ENCODE data around the gene ITGA1.

ITGA1 gene

DNA sequence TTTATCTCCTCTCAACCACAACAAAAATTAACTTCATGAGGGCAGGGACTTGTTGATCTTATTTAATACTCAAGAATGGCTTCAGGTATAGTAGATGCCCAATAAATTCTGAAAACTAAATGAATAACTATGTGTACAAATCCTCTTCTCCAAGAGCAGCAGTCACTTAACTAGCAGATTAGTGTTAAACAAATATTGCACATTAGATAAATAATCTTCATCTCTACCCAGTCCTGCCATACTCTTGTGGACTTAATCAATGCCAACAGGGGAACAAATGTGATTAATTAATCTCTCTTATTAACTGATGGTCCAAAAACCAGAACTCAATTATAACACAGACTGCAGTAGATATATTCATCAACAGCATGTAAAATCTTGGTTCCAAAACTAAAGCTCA lies 15.0 kb upstream of the ITGA1 start:
- DNase-seq (ENCODE audit: low spot score), result no peak

DNA sequence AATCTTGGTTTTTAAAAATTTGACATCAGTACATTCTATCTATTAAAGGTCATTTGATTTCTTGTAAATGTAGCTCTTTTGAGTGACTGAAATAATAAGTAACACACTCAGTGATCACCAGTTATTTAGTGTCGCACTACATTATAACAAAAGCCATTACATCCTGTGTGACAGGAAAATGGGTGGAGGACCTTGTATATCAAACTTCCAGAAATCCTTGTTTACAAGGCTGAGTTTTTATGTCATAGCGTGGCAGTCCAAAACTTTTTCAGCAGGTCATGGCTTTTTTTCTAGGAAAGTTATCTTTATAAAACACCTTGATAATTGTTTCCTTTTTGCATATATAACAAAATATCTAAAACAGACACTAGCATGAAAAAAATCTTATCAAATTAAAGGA lies 14.4 kb upstream of the ITGA1 start:
- no peak for DNase-seq (ENCODE audit: low spot score)

DNA sequence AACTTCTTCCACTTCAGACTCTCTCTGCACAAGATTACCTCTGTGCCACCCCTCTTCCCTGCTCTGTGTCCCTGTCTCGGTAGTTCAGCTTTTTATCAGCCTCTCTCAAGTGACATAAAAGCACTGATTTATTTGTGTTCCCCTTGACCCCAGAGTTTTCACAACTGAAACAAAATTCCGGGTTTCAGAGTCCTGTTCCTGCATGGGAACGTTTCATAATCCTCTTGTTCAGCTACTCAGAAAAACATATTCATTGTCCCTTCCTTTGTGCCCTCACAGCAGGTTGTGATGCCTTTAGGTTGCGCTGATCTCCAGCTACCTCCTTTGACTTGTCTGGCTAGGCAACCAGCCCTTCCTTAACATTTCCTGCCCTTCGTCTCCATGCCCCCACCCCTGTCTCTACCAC lies 13.7 kb upstream of the ITGA1 start:
- no peak for DNase-seq (ENCODE audit: low spot score)

DNA sequence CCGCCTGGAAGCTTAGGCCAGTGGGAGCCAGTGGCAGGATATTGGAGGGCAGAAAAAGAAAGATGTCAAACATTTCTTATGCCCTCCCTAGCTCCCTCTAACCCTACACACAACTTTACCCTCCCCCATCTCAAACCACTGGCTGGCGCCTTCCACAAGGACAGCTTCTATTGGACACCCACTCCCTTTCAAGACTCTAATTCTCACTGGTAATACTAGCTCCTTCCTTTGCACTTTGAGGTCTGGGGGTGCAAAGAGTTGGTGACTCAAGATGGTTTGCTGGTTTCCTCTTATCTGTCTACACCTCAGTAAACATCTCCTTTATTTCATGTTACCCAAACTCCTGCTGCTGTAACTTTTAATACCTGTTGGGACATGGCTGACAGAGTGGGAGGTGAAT lies 11.6 kb upstream of the ITGA1 start:
- DNase-seq (ENCODE audit: low spot score), result no peak

DNA sequence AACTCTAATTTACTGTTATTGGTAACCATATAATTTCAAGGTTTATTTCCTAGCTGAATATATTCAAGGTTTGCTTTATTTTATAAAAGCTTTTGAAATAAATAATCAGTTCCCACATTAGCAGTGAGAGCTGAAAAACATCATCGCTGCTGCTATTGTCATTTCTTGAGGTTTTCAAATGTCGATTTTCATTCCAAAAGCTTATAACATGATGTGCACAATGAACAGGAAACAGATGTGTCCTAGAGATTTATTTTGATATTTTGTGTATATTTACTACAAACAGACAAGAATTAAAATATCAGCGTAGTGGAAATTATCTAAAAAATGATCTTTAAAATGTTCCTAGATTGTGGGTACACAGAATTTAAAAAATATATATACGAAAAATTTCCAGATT lies 10.5 kb upstream of the ITGA1 start:
- no peak for DNase-seq (ENCODE audit: low spot score)

- no peak for DNase-seq (ENCODE audit: low spot score)
Measured at GRCh38 chr5:52778781-52779180, 8.9 kb upstream of the ITGA1 start.

DNA sequence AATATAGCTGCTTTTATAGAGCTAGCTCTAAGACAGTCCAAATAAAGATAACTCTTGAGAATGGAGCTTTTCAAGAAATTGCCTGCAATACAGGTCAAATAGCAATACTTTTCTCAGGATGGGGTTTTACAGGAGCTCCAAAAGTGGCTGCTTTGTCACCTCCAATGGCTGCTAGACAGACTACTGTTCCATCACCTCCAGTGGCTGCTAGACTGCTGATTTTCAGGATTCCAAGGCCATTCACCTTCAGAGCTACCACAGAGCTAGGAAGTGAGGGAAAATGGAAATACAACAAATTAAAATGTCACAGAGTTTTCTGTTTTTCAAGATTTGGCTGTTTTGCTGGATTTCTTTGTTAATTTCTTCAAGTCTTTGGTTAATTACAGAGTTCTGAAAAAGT lies 8.5 kb upstream of the ITGA1 start:
- no peak for DNase-seq (ENCODE audit: low spot score)

DNA sequence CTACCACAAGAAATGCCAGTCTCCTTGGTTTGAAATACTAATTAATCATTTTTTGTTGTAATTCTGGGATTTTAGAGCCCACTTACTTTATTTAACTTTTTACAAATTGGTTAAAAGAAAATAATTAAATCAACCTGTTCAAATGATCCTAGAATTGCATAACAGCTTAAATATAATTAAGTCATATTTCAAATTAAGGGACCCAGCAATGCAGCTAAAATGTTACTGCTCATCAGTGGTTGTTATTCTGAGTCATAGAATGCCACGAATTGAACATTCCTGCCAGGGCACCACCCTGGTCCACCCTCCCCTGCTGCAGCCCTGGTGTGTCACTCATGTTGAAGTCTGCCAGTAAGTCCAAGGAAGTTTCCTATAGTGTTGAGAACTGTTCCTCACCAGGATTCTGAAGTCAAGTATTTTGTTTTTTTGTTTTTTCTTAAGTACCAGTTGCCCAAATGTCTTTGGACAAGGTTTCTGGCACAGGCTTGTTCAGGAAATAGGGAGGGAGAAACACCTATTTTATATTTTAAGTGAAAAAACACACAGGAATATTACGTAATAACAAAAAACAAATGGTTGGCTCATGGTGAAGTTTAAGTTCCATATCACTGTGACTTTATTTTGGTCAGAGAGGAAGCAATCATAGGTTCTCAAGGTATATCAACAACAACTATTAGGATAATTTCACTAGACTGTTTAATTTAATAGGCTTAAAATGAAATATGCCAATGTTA lies 4.3 kb upstream of the ITGA1 start:
- no peak for DNase-seq (ENCODE audit: low spot score)

DNA sequence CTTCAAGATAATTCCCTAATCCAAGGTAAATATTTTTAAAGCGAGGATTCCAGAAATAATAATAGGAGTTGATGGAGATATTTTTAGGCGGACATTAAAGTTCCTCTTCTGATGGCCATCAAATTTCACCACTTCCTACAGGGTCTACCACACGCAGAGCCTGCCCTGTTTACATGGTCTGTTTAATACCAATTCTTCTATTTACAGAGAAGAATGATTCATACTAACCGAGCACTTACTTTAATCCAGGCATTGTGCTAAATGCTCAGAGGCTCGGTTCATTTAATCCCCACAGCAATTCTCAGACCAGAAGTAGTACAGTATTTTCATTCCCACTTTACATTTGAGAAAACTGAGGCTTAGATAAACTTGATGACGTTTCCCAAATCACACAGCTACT lies 3.0 kb upstream of the ITGA1 start:
- no peak for DNase-seq (ENCODE audit: low spot score)

- DNase-seq (ENCODE audit: low spot score), result no peak
Measured at GRCh38 chr5:52786391-52786790, 1.3 kb upstream of the ITGA1 start.

- DNase-seq (ENCODE audit: low spot score), result no peak
Measured at GRCh38 chr5:52786949-52787599, 642 bp upstream of the ITGA1 start.

- DNase-seq (ENCODE audit: low spot score), result no peak
Measured at GRCh38 chr5:52788505-52788821, 747 bp downstream of the ITGA1 start.

GRCh38 chr5:52789378-52789777 lies 1.7 kb downstream of the ITGA1 start:
- no peak for DNase-seq (ENCODE audit: low spot score)

GRCh38 chr5:52789851-52790250 lies 2.1 kb downstream of the ITGA1 start:
- no peak for DNase-seq (ENCODE audit: low spot score)

GRCh38 chr5:52791366-52791765 lies 3.6 kb downstream of the ITGA1 start:
- no peak for DNase-seq (ENCODE audit: low spot score)

GRCh38 chr5:52794519-52794918 lies 6.8 kb downstream of the ITGA1 start:
- DNase-seq (ENCODE audit: low spot score), result no peak

GRCh38 chr5:52796031-52796430 lies 8.3 kb downstream of the ITGA1 start:
- DNase-seq (ENCODE audit: low spot score), result no peak

- DNase-seq (ENCODE audit: low spot score), result no peak
Measured at GRCh38 chr5:52796516-52797103, 8.9 kb downstream of the ITGA1 start.

DNA sequence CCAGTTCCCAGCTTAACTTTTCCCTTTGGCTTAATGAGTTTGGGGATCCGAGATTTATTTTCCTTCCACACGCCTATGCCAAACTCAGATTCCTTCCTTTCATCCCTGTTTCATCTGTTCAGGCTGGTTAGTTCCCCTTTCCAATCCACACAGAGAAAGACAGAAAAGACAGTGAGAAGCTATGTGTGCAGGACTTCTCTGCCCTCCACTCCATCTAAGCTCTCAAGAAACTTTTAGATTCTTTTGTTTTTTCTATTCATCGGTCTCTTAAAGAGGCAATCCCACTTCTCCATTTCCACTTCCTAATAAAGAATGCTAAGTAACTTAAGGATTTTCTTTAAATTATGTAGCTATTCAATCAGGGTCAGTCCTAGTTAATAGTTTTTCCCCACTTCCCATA lies 11.2 kb downstream of the ITGA1 start:
- DNase-seq (ENCODE audit: low spot score), result no peak

- DNase-seq (ENCODE audit: low spot score), result no peak
Measured at GRCh38 chr5:52799358-52799982, 11.8 kb downstream of the ITGA1 start.

GRCh38 chr5:52799983-52800393 lies 12.3 kb downstream of the ITGA1 start:
- DNase-seq (ENCODE audit: low spot score), result peak; percentile 88

- no peak for DNase-seq (ENCODE audit: low spot score)
Measured at GRCh38 chr5:52800394-52801213, 12.9 kb downstream of the ITGA1 start.

Measured in COLO829 (cell line).